Adrenal gland (tissue), 5 donors: ENCODE results near the gene RNF112.

Experiments used
- POLR2A ChIP-seq, 2 donors: fragments of 450-650 bp; IDR thresholded peaks; one replicate each; pipeline ENCODE4 v1.6.1; 2017; ENCODE audit warnings: antibody characterized with exemption in 2 of 2, mild to moderate bottlenecking in 2 of 2, moderate library complexity in 1 of 2
- TF ChIP-seq, protein P1 (sequence below), 6 experiments: fragments of 450-650 bp in 4 of 6; fragments of 200-600 bp in 2 of 6; sonication (generic) in 1 of 6; IDR thresholded peaks; 1 replicate in 5 of 6; 2 replicates in 1 of 6; pipeline versions ENCODE4 v1.5.1 to v1.8.0; 2016 to 2021; ENCODE audit warnings: antibody characterized with exemption in 6 of 6, mild to moderate bottlenecking in 2 of 6, moderate library complexity in 1 of 6
- donor health status: DM: no; HTN: no; CAD: no.

- no peak for TF ChIP-seq POLR2A (IDR thresholded peaks at IDR 0.05)
- TF ChIP-seq, protein P1, sequence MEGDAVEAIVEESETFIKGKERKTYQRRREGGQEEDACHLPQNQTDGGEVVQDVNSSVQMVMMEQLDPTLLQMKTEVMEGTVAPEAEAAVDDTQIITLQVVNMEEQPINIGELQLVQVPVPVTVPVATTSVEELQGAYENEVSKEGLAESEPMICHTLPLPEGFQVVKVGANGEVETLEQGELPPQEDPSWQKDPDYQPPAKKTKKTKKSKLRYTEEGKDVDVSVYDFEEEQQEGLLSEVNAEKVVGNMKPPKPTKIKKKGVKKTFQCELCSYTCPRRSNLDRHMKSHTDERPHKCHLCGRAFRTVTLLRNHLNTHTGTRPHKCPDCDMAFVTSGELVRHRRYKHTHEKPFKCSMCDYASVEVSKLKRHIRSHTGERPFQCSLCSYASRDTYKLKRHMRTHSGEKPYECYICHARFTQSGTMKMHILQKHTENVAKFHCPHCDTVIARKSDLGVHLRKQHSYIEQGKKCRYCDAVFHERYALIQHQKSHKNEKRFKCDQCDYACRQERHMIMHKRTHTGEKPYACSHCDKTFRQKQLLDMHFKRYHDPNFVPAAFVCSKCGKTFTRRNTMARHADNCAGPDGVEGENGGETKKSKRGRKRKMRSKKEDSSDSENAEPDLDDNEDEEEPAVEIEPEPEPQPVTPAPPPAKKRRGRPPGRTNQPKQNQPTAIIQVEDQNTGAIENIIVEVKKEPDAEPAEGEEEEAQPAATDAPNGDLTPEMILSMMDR (IDR thresholded peaks at IDR 0.05) = peak; percentile 90 to 98 (median 97)
Measured at GRCh38 chr17:19447085-19447583, 36.1 kb downstream of the RNF112 start.
